ENCODE results near the gene RALGPS2. TPM values are rescaled to one million over a fixed set of nuclear protein-coding genes. Genes with fewer than 3 reads are reported as not detected.

RALGPS2 gene
- total and polyA plus RNA-seq, 2 of the 8 experiments (the other 6 are each of a cell fraction or from before 2014, with no cell fraction given): 6.7 to 38.0 TPM

- TF ChIP-seq TCF12 (IDR thresholded peaks at IDR 0.05; ENCODE audit: low read depth, low read length) (no peak), RAD21 (IDR thresholded peaks at IDR 0.05 in 1 of 2, conservative IDR thresholded peaks at IDR 0.05 in 1 of 2; ENCODE audit: low read depth in 2 of 2, low read length in 2 of 2) (no peak), TAF7 (optimal IDR thresholded peaks at IDR 0.05; ENCODE audit: borderline replicate concordance, low read depth, low read length) (no peak), HDAC2 (IDR thresholded peaks at IDR 0.05; ENCODE audit: borderline replicate concordance in 1 of 2, low read depth in 2 of 2, low read length in 2 of 2) (no peak), JUND (IDR thresholded peaks at IDR 0.05; ENCODE audit: low read length) (no peak), FOSL1 (IDR thresholded peaks at IDR 0.05; ENCODE audit: insufficient read depth, low read depth, low read length) (no peak), CBX8 (IDR thresholded peaks at IDR 0.05; ENCODE audit: borderline replicate concordance, low read depth, low read length) (no peak), TBP (IDR thresholded peaks at IDR 0.05; ENCODE audit: low read depth, low read length) (no peak)
Observed at GRCh38 chr1:178938101-178938958, 213.3 kb downstream of the RALGPS2 start (continued).
